OCI-LY3 (cell line): ENCODE measurements around the gene MTMR2.

ENCODE experiments used
- CTCF ChIP-seq: fragments of 200-600, 300-600 bp; sonication (generic); IDR thresholded peaks from 2 replicates; pipeline ENCODE4 v1.5.1; 2014; ENCODE audit warnings: antibody characterized with exemption, low read length, low read depth
- EZH2phosphoT487 ChIP-seq: fragments of 200-600 bp; shearing (Covaris generic); IDR thresholded peaks from 2 replicates; pipeline ENCODE4 v1.6.1; 2018; ENCODE audit warnings: antibody characterized with exemption, mixed run types, low read depth

GRCh38 chr11:95853862-95854261 is 70.0 kb downstream of the MTMR2 start:
- TF ChIP-seq CTCF, result no peak
- TF ChIP-seq EZH2phosphoT487, result no peak
